Stromal cell of bone marrow (primary cell): ENCODE data around the gene SORCS3.

ENCODE experiments used
- DNase-seq: peaks from one replicate; pipeline ENCODE4 v3.0.0-alpha.2; 2012; ENCODE audit warnings: low read depth

Gene SORCS3

GRCh38 chr10:104921763-104922162 lies 280.7 kb downstream of the SORCS3 start:
- no peak for DNase-seq

DNA sequence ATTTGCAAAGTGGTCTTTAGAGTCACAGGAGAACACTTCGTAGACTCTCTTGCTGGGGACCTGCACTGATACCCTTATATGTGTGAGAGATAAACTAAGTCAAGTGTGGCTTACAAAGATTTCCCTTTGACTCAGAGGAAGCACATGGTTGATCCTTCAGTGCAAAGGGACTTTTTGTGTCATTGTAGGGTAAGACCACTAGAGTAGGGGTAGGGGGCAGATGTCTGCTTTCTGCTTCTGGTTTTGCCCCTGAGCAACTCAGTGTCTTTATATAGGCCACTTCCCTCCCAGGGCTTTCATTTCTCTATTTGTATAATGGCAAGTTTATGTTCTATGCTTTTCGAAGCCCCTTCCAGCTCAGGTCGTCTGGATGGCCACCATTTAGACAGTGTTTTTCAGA lies 281.7 kb downstream of the SORCS3 start:
- DNase-seq, result no peak

- DNase-seq, result no peak
Measured at GRCh38 chr10:104923501-104923900, 282.4 kb downstream of the SORCS3 start.

- no peak for DNase-seq
Measured at GRCh38 chr10:104924101-104924795, 283.2 kb downstream of the SORCS3 start.

- DNase-seq, result peak; percentile 11
Measured at GRCh38 chr10:104925232-104925851, 284.3 kb downstream of the SORCS3 start.

DNA sequence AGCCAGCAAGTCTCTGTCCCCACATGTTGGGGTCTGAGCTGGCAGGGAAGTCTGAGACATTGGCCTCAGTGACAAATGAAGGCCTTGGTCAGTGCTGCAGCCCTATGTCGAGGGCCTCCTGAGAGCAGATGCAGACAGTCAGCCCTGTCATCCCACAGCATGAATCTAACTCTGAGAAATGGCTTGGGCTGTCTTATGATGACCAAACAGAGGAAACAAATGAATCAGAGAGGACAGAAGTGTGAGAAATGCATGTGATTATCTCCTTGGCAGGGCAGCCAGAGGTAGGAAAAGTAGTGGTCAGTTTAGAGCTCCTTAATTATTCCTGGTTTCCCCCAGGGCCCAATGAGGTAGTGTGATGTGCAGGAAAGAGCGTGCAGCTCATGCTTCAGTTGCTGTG lies 287.6 kb downstream of the SORCS3 start:
- DNase-seq, result no peak

DNA sequence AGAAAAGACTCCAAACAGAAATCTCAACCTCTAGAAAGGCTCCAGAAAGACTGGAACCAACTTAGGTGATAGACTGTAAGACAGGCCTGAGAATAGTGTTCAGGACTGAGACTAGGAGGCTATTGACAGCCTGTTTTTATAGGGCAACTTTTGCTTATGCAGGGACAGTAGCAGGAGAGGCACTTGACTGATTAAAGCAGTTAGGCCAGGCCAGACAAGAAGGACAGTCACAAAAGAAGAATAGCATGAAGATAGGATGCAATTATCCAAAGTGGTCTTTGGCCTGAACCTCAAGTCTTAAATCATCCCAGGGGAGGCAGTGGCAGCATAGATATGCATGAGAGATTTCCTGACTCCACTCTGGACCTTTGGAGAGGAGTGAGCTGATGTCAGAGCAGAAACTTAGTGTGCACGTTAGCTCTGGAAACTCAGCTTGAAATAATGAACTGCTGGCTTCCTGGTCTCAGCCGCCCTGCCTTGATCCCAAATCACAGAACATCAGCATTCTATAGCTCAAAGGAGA lies 290.6 kb downstream of the SORCS3 start:
- no peak for DNase-seq

- no peak for DNase-seq
Measured at GRCh38 chr10:104935656-104936055, 294.6 kb downstream of the SORCS3 start.

DNA sequence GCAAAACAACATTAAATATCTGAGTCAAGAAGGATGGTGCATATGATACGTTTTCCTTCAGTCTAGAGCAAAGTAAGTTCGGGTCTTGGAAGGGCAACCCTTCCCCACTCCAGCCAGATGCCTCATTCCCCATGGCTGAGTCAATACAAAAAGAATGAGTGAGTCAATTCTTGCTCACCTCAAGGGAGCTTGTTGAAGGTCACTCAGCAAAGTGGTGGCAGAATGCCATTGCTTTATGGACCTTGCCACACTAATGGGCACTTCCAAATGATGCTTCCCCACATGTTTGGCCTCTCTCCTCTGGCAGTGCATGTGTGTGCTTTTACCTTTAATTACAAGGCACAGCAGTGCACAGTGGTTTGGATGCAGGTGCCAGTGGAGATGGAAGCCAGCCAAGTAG lies 296.5 kb downstream of the SORCS3 start:
- peak; percentile 67 for DNase-seq

DNA sequence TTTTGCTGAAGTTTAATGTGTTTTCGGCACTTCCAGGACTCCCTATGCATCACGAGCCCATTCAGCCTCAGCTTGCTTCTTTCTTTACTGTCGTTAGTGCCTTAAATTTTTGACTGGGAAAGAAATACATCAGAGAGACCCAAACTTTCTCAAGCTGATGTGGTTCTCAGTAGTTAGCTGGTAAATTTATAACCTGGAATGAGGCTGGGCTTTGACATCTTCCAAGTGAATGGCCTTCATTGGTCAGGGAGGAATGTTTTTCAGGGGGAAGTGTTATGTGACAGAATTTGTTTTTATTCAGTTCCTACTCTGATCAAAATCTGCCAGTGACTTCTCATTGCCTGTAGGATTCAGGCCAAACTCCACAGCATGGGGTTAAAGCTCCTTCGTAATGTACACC lies 296.9 kb downstream of the SORCS3 start:
- DNase-seq, result no peak

DNA sequence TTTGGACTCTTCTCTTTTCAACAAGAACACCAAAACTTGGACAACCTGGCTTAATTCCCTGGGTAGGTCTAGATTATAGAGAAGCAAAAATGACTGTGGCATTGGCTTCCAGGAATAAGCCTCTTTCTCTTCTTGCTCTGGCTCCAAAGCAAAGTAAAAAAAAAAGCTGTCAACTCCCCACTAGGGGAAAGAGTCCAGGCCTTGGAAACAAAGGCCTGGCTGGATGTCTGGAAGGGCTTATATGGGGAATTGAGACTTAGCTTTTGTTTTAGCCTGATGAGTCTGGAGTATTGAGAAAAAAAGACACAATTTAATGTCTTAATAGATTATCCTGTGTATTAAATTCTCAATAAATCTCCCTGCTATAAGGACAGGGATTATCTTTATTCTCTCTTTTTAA lies 300.6 kb downstream of the SORCS3 start:
- no peak for DNase-seq

DNA sequence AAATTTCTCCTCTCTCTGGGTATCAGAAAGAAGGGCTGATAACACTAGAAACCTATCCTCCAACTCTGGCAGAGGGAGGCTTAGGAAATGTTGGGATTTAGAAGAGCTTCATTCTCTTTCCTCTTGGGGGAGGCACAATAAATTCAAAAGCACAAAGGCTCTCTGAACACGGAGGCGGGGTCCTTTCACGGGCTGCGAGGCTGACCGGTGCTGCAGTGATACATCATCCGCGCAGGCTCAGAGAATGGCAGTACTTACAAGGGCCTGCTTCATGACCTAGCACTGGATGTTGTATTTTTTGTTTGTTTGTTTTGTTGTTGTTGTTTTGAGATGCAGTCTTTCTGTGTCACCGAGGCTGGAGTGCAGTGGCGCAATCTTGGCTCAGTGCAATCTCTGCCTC lies 306.2 kb downstream of the SORCS3 start:
- DNase-seq, result no peak

DNA sequence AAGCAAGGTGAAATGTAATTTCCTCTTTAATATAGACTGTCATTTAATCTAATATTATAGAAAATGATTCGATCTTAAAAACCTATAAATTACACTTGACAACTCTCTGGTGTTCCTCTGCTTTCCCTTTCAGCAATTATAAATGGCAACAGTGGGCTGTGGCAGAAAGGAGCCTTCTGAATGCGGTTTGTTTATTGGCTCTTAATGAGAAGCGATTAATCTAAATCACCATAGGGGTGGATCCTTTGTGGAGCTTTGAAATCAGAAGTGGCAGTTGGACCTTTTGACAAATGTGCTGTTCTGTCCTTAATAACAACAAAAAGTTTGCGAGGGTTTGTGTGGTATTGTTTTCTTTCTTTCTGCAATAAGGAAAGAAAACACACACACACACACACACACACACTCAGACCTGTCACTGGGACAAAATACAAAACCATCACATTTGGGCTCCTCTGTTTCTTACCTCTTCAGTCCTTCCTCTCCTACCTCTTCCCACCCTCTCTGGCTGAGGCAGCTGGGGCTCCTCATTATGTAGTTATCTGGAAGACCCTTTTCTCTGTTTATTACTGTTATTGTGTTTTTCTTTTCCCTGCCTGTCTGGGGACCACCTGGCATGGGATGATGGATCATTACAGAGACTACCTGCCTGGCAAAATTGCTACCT lies 316.2 kb downstream of the SORCS3 start:
- no peak for DNase-seq

- DNase-seq, result no peak
Measured at GRCh38 chr10:104966563-104967297, 325.6 kb downstream of the SORCS3 start.

DNA sequence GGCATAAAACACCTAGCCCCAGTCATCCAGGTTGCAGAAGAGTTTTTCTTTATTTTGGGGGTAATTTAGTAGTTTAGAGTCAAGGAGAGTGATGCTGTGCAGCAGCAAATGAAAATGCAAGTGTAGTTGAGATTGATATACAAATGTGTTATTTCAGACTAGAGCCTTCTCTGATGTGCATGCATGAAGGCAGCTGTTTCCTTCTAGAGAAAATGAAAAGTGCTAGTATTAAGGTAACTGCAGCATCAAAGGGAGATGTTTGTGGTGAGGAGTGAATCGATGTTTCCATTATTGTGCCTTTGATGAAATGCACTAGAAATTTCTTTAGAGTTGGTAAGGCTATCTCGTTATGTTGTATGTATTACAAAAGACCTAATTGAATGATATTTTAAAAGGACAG lies 339.3 kb downstream of the SORCS3 start:
- no peak for DNase-seq

GRCh38 chr10:104981995-104982394 lies 340.9 kb downstream of the SORCS3 start:
- no peak for DNase-seq

DNA sequence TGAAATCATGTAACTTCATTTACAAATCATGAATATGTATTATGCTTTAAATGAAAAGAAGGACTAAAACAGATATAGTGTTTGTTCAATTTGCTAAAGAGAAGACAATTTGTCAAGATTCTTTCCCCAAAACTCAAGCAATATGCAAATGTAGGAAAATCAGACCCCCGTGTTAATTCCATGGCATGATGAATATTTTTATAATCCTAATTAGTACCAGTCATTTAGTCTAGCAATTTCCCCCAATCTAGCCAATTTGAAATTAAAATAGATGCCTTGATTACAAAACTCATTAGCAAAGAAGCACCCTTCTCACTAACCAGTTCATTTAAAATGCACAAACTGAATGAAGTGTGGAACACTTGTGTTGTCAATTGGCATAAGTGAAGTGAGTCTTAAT lies 347.6 kb downstream of the SORCS3 start:
- no peak for DNase-seq

GRCh38 chr10:104989880-104990279 lies 348.8 kb downstream of the SORCS3 start:
- DNase-seq, result no peak

DNA sequence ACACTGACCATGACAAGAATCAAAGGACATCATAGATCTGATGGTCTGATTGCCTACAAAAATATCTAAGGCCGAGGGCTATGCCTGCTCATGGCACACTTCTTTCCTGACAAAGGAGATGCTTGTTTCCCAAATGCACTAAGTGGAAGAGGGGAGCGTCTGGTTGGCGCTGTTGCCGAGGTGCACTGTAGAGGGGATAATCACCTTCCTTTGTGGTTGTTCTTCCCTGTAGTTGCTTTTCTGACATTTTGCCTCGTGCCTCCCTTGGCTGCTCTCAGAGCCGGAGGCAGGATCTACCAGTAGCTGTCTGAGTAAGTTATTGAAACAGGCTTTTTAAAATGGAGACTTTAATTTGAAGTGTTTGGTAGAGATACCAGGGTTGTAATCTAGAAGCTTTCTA lies 352.0 kb downstream of the SORCS3 start:
- DNase-seq, result no peak

- no peak for DNase-seq
Measured at GRCh38 chr10:105001269-105001668, 360.2 kb downstream of the SORCS3 start.

- no peak for DNase-seq
Measured at GRCh38 chr10:105010411-105011121, 369.5 kb downstream of the SORCS3 start.

DNA sequence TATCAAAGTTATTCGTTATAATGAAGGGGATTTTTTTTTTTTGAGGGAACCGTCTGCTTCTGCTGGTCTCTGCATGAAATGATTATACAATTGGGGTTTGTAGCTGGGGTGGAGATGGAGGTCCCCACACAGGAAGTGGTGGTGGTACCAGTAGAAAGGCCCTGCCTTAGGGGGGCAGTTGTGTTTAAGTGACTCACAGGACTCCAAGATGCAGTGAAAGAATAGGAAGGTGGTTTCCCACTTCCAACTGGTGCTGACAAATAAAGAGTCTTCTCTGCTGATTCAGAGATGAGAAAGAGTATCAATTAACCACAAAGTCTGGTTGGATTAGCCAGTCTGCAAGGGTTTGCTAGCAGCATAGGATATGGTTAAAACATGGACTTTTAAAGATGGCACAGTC lies 376.0 kb downstream of the SORCS3 start:
- no peak for DNase-seq
